B cell (primary cell): ENCODE measurements around the gene NFIC. TPM values are rescaled to one million over a fixed set of nuclear protein-coding genes. Genes with fewer than 3 reads are reported as not detected.
"Not testable (repeated sequence)": the region's sequence is repeated elsewhere in the genome, so short reads cannot be mapped to it uniquely, and the experiment has no call there.

ENCODE experiments used
- ATAC-seq: fragments of 200-7000 bp; cut with Tn5 transposase; one replicate; pipeline ENCODE4 v1.10.0; 2021; ENCODE audit warnings: low read depth, mild to moderate bottlenecking, moderate number of reproducible peaks, moderate library complexity
- CTCF ChIA-PET: fragments of 350-600 bp; sonication (Branson Sonifier 250); formaldehyde crosslinking; loops from one replicate; lab custom pipeline; 2021; ENCODE audit warnings: antibody characterized with exemption, inconsistent platforms; lab: Charles Lee
- POLR2A ChIA-PET: fragments of 350-600 bp; sonication (Branson Sonifier 250); formaldehyde crosslinking; loops from one replicate; lab custom pipeline; 2021; ENCODE audit warnings: antibody characterized with exemption; lab: Charles Lee
- DNase-seq: peaks from one replicate; pipeline ENCODE4 v3.0.0; 2013
- H2AFZ ChIP-seq: 2 replicates; pipeline ENCODE4 v1.6.1; 2012; ENCODE audit warnings: mild to moderate bottlenecking, low read depth, low read length; ENCODE audit not compliant: insufficient read depth, poor library complexity, severe bottlenecking
- H3K27ac ChIP-seq, 2 donors: 1 replicate in 1 of 2; 2 replicates in 1 of 2; pipeline ENCODE4 v1.5.1; 2012 to 2013; ENCODE audit warnings: low read length in 2 of 2, mild to moderate bottlenecking in 2 of 2, moderate library complexity in 1 of 2
- H3K27me3 ChIP-seq, 4 experiments: fragments of 200-600 bp in 1 of 4; sonication (generic) in 1 of 4; replicated peaks in 1 of 4; 1 replicate in 2 of 4; 2 replicates in 2 of 4; pipeline versions ENCODE4 v1.6.1 to v1.7.0; 2013 to 2016; ENCODE audit warnings: low read length in 3 of 4, mild to moderate bottlenecking in 2 of 4, mixed read lengths in 1 of 4, moderate library complexity in 1 of 4; ENCODE audit not compliant: insufficient read depth in 4 of 4, control insufficient read depth in 3 of 4; ENCODE audit errors: control extremely low read depth in 1 of 4
- H3K36me3 ChIP-seq, 2 experiments: replicated peaks in 1 of 2; 1 replicate in 1 of 2; 2 replicates in 1 of 2; pipeline versions ENCODE4 v1.6.1 to v1.7.1; 2013; ENCODE audit warnings: low read length in 1 of 2; ENCODE audit not compliant: insufficient read depth in 2 of 2, control insufficient read depth in 1 of 2; ENCODE audit errors: control extremely low read depth in 1 of 2, extremely low read depth in 1 of 2
- H3K4me1 ChIP-seq, 2 donors: fragments of 200-600 bp in 1 of 2; sonication (generic) in 1 of 2; 1 replicate in 1 of 2; 2 replicates in 1 of 2; pipeline versions ENCODE4 v1.5.1 to v1.6.1; 2013 to 2017; ENCODE audit warnings: low read length in 2 of 2; ENCODE audit not compliant: control insufficient read depth in 2 of 2, insufficient read depth in 2 of 2
- H3K4me2 ChIP-seq: replicated peaks from 2 replicates; pipeline ENCODE3; 2012; ENCODE audit warnings: mild to moderate bottlenecking, low read depth, low read length; ENCODE audit not compliant: poor library complexity, severe bottlenecking
- H3K4me3 ChIP-seq, 5 experiments: fragments of 200-600 bp in 1 of 5; sonication (generic) in 1 of 5; 1 replicate in 3 of 5; 2 replicates in 2 of 5; pipeline versions ENCODE4 v1.5.1 to v1.7.0; 2011 to 2016; ENCODE audit warnings: low read length in 4 of 5, mild to moderate bottlenecking in 4 of 5, low read depth in 2 of 5, control low read depth in 1 of 5, moderate library complexity in 1 of 5; ENCODE audit not compliant: insufficient read depth in 1 of 5; ENCODE audit errors: control extremely low read depth in 1 of 5, extremely low read depth in 1 of 5
- H3K79me2 ChIP-seq: fragments of 200-600 bp; sonication (generic); one replicate; pipeline ENCODE4 v1.6.0; 2016; ENCODE audit warnings: low read length; ENCODE audit not compliant: control insufficient read depth, insufficient read depth
- H3K9ac ChIP-seq: fragments of 200-600 bp; sonication (generic); 2 replicates; pipeline ENCODE4 v1.6.1; 2017; ENCODE audit warnings: mild to moderate bottlenecking, low read length, moderate library complexity
- H3K9me3 ChIP-seq, 3 donors: one replicate each; pipeline versions ENCODE4 v1.6.1 to v1.7.1; 2013; ENCODE audit warnings: low read length in 2 of 3; ENCODE audit not compliant: control insufficient read depth in 2 of 3, insufficient read depth in 1 of 3; ENCODE audit errors: control extremely low read depth in 1 of 3
- H4K20me1 ChIP-seq: 2 replicates; pipeline ENCODE4 v1.6.0; 2012; ENCODE audit warnings: mild to moderate bottlenecking, low read length; ENCODE audit not compliant: insufficient read depth, control insufficient read depth, poor library complexity, severe bottlenecking
- H3K27ac Mint-ChIP-seq: one replicate; pipeline ENCODE4 v1.8.0; 2021; ENCODE audit warnings: mixed read lengths
- H3K27me3 Mint-ChIP-seq: one replicate; pipeline ENCODE4 v1.8.0; 2021; ENCODE audit warnings: mixed read lengths
- H3K4me1 Mint-ChIP-seq: one replicate; pipeline ENCODE4 v1.8.0; 2021; ENCODE audit warnings: mixed read lengths
- H3K4me3 Mint-ChIP-seq: one replicate; pipeline ENCODE4 v1.8.0; 2021; ENCODE audit warnings: mixed read lengths
- H3K9me3 Mint-ChIP-seq: one replicate; pipeline ENCODE4 v1.8.0; 2022; ENCODE audit warnings: mixed read lengths; ENCODE audit not compliant: insufficient read depth
- CTCF ChIP-seq: fragments of 200-600 bp; IDR thresholded peaks from one replicate; pipeline ENCODE4 v1.8.0; 2022; ENCODE audit warnings: antibody characterized with exemption, mild to moderate bottlenecking
- EZH2 ChIP-seq: IDR thresholded peaks from 2 replicates; pipeline ENCODE4 v1.6.1; 2012; ENCODE audit warnings: borderline replicate concordance, low read depth, mild to moderate bottlenecking, moderate library complexity, low read length; ENCODE audit not compliant: insufficient read depth, poor library complexity, severe bottlenecking
- WGBS: methylation state at CpG from one replicate; pipeline ENCODE4 v1.1.5; 2013; ENCODE audit warnings: missing lambda C conversion rate; ENCODE audit not compliant: insufficient coverage; 5-methylcytosine and 5-hydroxymethylcytosine counted together
- intact Hi-C: fragments of 100-400 bp; cut with micrococcal nuclease; formaldehyde crosslinking; loops from one replicate; pipeline ENCODE4 v1.10.0; 2022
- polyA plus RNA-seq: library from polyadenylated mRNA; depleted of rRNA; stranded (reverse); fragments of >200 nt; gene quantifications from 2 replicates; pipeline ENCODE4 v1.2.3, GENCODE V29; 2012
- total RNA-seq, 2 donors: library from RNA; stranded (reverse); fragments of 120-200 nt in 1 of 2; gene quantifications; 1 replicate in 1 of 2; 2 replicates in 1 of 2; pipeline versions ENCODE4 v1.2.3 to v1.2.4, GENCODE V29; 2013 to 2022

The NFIC gene
- total and polyA plus RNA-seq, 2 donors (not counting 1 experiment from before 2014, with no cell fraction given) = 3.8 to 23.6 TPM

GRCh38 chr19:3398900-3399278 is 32.5 kb downstream of the NFIC start:
- peaks cover 28% of the 10 kb centered on the region for H4K20me1 ChIP-seq
- Mint-ChIP-seq H3K4me3 (no peak overlapping the region), H3K4me1 (no peaks in the 10 kb centered on the region), H3K27me3 (no peaks in the 10 kb centered on the region), H3K27ac (no peak overlapping the region), H3K9me3 (peaks cover 3% of the 10 kb centered on the region)
- ATAC-seq (no peak), DNase-seq (no peak)
- H3K4me3 ChIP-seq = no peak overlapping the region
- WGBS = 97% methylated on average over 5 of the region's 10 CpGs
- H3K4me2 ChIP-seq = no peak overlapping the region
- intact Hi-C loops = no loop called here
- H3K27me3 ChIP-seq = no peaks in the 10 kb centered on the region
- no peak overlapping the region for H3K9ac ChIP-seq
- ChIA-PET POLR2A (no interaction called here), CTCF (no interaction called here)
- H3K27ac ChIP-seq = no peak overlapping the region
- H3K9me3 ChIP-seq = peaks cover 0 to 8% (median 0%) of the 10 kb centered on the region in 3 donors
- no peaks in the 10 kb centered on the region for H3K36me3 ChIP-seq
- TF ChIP-seq EZH2 (no peak), CTCF (no peak)
- peaks cover 12% of the 10 kb centered on the region for H3K79me2 ChIP-seq
- no peaks in the 10 kb centered on the region for H3K4me1 ChIP-seq
- H2AFZ ChIP-seq = no peak overlapping the region

GRCh38 chr19:3399311-3399710 is 32.9 kb downstream of the NFIC start:
- H3K9ac ChIP-seq, H3K4me3 Mint-ChIP-seq, CTCF ChIA-PET, H3K4me1 ChIP-seq, DNase-seq, H3K4me1 Mint-ChIP-seq, H3K36me3 ChIP-seq, H3K27me3 Mint-ChIP-seq, POLR2A ChIA-PET, H3K9me3 ChIP-seq, ATAC-seq, H3K27me3 ChIP-seq, H3K9me3 Mint-ChIP-seq, H3K27ac ChIP-seq, H3K4me2 ChIP-seq, H3K27ac Mint-ChIP-seq, H3K4me3 ChIP-seq, intact Hi-C loops, H2AFZ ChIP-seq: not testable (repeated sequence)
- peaks cover 28% of the 10 kb centered on the region for H4K20me1 ChIP-seq
- WGBS = no CpG with 5 or more reads among the region's 7 CpGs
- peaks cover 12% of the 10 kb centered on the region for H3K79me2 ChIP-seq
